Suprapubic skin (tissue), 4 donors: ENCODE data around the gene ARHGAP30. TPM values are rescaled to one million over a fixed set of nuclear protein-coding genes. Genes with fewer than 3 reads are reported as not detected.

Source experiments
- DNase-seq, 2 donors: peaks; one replicate each; pipeline ENCODE4 v3.0.0-alpha.2; 2019; ENCODE audit warnings: low spot score in 2 of 2
- H3K27ac ChIP-seq: fragments of 200-600 bp; sonication (generic); one replicate; pipeline ENCODE4 v1.5.1; 2019
- H3K27me3 ChIP-seq: fragments of 200-600 bp; sonication (generic); one replicate; pipeline ENCODE4 v1.5.1; 2019
- H3K36me3 ChIP-seq: fragments of 200-600 bp; sonication (generic); one replicate; pipeline ENCODE4 v1.5.1; 2019
- H3K4me1 ChIP-seq: fragments of 200-600 bp; sonication (generic); one replicate; pipeline ENCODE4 v1.5.1; 2019
- H3K4me3 ChIP-seq: fragments of 200-600 bp; sonication (generic); one replicate; pipeline ENCODE4 v1.5.1; 2019; ENCODE audit warnings: mild to moderate bottlenecking
- H3K9me3 ChIP-seq: fragments of 200-600 bp; sonication (generic); one replicate; pipeline ENCODE4 v1.5.1; 2019
- EP300 ChIP-seq: sonication (generic); formaldehyde crosslinking; IDR thresholded peaks from one replicate; pipeline ENCODE4 v1.6.1; 2017; ENCODE audit warnings: antibody characterized with exemption
- POLR2A ChIP-seq, 2 donors: fragments of 450-650 bp; IDR thresholded peaks; one replicate each; pipeline ENCODE4 v1.6.1; 2017; ENCODE audit warnings: antibody characterized with exemption in 2 of 2, mild to moderate bottlenecking in 2 of 2, moderate library complexity in 2 of 2
- POLR2AphosphoS5 ChIP-seq, 3 donors: sonication (generic); formaldehyde crosslinking; IDR thresholded peaks; one replicate each; pipeline ENCODE4 v1.6.1; 2017; ENCODE audit warnings: antibody characterized with exemption in 3 of 3
- WGBS: methylation state at CpG from one replicate; pipeline ENCODE4 v1.1.5; 2018; 5-methylcytosine and 5-hydroxymethylcytosine counted together
- total RNA-seq, 4 donors: library from RNA; depleted of rRNA; stranded (reverse); fragments of >200 nt; gene quantifications; one replicate each; pipeline ENCODE4 v1.1.0, GENCODE V29; 2016
- TF ChIP-seq, protein P1 (sequence below), 2 donors: fragments of 200-600 bp in 1 of 2; fragments of 450-650 bp in 1 of 2; sonication (generic) in 1 of 2; IDR thresholded peaks; one replicate each; pipeline ENCODE4 v1.5.1; 2016 to 2019; ENCODE audit warnings: antibody characterized with exemption in 2 of 2, mild to moderate bottlenecking in 1 of 2, moderate library complexity in 1 of 2

The ARHGAP30 gene
- total RNA-seq, 4 donors from 2014 or later = 12.3 to 46.2 (median 14.5) TPM

DNA sequence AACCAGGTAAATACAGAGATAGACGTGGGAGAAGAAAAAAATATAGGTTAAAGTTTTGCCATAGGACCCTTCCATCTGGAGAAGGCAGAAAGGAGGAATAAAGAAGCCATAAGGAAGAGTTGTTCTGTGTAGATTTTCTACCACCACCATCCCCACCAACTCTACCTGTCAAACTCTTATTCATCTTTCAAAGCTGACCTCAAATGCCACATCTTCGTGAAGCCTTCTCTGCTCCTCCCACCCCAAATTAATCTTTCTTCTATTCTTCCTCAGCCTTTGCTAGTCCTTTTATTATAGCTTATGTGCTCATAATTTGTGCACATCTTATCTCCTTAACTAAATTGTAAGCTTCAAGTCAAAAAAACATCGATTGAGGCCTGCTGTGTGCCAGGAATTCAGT is 20.9 kb upstream of the ARHGAP30 start:
- H3K27ac ChIP-seq = peak overlapping the region; percentile 92
- H3K9me3 ChIP-seq = no peaks in the 10 kb centered on the region
- DNase-seq = no peak
- TF ChIP-seq POLR2A (IDR thresholded peaks at IDR 0.05) (no peak), POLR2AphosphoS5 (IDR thresholded peaks at IDR 0.05) (no peak), EP300 (no peak)
- TF ChIP-seq, protein P1, sequence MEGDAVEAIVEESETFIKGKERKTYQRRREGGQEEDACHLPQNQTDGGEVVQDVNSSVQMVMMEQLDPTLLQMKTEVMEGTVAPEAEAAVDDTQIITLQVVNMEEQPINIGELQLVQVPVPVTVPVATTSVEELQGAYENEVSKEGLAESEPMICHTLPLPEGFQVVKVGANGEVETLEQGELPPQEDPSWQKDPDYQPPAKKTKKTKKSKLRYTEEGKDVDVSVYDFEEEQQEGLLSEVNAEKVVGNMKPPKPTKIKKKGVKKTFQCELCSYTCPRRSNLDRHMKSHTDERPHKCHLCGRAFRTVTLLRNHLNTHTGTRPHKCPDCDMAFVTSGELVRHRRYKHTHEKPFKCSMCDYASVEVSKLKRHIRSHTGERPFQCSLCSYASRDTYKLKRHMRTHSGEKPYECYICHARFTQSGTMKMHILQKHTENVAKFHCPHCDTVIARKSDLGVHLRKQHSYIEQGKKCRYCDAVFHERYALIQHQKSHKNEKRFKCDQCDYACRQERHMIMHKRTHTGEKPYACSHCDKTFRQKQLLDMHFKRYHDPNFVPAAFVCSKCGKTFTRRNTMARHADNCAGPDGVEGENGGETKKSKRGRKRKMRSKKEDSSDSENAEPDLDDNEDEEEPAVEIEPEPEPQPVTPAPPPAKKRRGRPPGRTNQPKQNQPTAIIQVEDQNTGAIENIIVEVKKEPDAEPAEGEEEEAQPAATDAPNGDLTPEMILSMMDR (IDR thresholded peaks at IDR 0.05) = no peak
- H3K27me3 ChIP-seq = no peaks in the 10 kb centered on the region
- H3K4me3 ChIP-seq = no peak overlapping the region
- WGBS = 73% methylated on average over 3 of the region's 3 CpGs
- H3K4me1 ChIP-seq = peaks cover 37% of the 10 kb centered on the region
- no peaks in the 10 kb centered on the region for H3K36me3 ChIP-seq

DNA sequence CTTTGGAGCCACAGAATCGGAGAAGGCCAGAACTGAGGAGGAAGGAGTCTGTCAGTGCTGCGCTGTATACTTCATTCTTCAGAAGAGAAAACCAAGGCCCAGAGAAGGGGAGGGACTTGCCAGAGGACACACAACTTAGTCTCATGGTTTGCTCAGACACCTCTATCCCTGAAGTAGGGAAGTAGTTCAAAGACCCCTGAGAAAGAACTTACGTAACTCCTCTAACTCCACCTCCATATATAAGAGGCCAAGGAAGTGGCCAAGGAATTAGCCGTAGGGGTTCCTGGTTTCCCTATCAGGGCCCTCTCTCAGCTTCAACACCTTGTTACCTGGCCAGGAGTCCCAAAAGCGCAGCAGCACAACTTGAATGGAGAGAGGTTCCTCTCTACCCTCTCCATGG is 20.2 kb upstream of the ARHGAP30 start:
- Histone ChIP-seq H3K27ac (peak overlapping the region; percentile 92), H3K36me3 (no peaks in the 10 kb centered on the region), H3K9me3 (no peaks in the 10 kb centered on the region), H3K4me3 (no peak overlapping the region), H3K27me3 (no peaks in the 10 kb centered on the region), H3K4me1 (peaks cover 42% of the 10 kb centered on the region)
- TF ChIP-seq, protein P1 (IDR thresholded peaks at IDR 0.05) = no peak
- TF ChIP-seq POLR2A (IDR thresholded peaks at IDR 0.05) (no peak), EP300 (no peak), POLR2AphosphoS5 (IDR thresholded peaks at IDR 0.05) (no peak)
- no peak for DNase-seq
- 79% methylated on average over 5 of the region's 5 CpGs for WGBS

DNA sequence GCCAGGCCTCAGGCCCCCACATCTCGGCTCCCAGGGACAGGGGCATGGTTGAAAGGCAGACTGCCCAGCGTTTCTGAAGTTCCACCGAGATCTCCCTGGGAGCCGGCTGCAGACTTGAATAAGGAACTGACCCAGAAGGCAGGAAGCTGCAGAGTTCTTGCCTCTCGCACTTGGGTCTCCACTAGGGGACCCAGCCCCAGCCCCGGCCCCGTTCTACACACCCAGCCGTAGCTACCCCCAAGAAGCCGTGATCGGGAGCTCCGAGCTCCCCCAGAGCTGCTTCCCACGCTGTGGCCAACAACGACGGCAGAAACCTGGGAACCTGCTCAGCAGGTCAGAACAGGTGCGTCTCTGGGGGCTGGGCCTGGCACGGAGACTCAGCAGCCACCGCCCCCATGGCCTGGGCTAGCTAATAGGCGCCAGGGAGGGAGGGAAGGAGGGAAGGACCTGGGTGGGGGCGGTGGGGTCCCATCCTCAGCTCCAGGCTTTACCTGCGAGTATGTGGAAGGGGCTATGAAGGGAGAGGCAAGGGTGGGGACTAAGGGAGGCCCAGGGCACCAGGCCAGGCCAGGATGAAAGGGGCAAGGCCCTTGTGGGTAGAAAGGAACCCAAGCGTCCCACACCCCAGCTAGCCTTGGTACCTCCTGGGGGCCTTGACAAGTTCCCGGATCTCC is 19.7 kb upstream of the ARHGAP30 start, which contains the start of gene NECTIN4:
Gene NECTIN4, minus strand, starts transcription at position 308 of the 674 bp plus-strand sequence. Its CDS starts 262 bp downstream, at position 46.
- Histone ChIP-seq H3K36me3 (no peaks in the 10 kb centered on the region), H3K27me3 (no peaks in the 10 kb centered on the region), H3K27ac (peak within 1 kb of the TSS; percentile 92), H3K4me1 (peaks cover 46% of the 10 kb centered on the region), H3K4me3 (peak within 1 kb of the TSS; percentile 45), H3K9me3 (no peaks in the 10 kb centered on the region)
- DNase-seq = peak; percentile 73 to 79
- peak in 1 of 2 donors; percentile 24 for TF ChIP-seq POLR2A (IDR thresholded peaks at IDR 0.05)
- no peak for TF ChIP-seq EP300
- peak in 2 of 3 donors; percentile 29 to 75 for TF ChIP-seq POLR2AphosphoS5 (IDR thresholded peaks at IDR 0.05)
- TF ChIP-seq, protein P1 (IDR thresholded peaks at IDR 0.05) = no peak
- whole genome bisulfite sequencing = 40% methylated on average over 11 of the region's 22 CpGs

DNA sequence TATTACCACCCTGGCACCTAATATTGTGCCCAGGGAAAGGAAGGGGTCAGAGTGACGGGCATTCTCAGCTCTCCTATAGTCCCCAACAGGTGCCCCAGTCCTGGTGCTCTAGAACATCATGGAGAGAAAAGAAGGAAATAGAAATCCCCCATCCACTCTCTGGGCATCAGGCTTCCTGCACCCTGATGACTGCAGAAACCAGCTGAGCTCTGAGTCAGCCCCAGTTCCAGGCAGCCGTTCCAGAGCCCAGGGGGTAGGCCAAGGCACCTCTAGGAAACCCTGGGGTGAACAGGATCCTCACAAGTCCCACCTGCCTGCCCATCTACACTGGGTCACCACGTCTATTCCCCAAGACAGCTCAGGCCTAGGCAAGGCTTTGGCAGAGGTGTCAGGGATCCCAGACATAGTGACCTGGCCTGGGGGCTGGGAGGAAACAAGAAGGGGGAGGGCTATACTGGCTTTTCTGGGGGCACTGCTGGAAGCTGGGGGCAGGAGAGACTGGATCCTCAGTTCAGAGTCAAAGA is 19.0 kb upstream of the ARHGAP30 start:
- Histone ChIP-seq H3K36me3 (no peaks in the 10 kb centered on the region), H3K4me3 (peak overlapping the region; percentile 45), H3K27ac (peak overlapping the region; percentile 92), H3K27me3 (no peaks in the 10 kb centered on the region), H3K4me1 (peaks cover 54% of the 10 kb centered on the region), H3K9me3 (no peaks in the 10 kb centered on the region)
- DNase-seq = peak in 1 of 2 donors; percentile 50
- WGBS = 64% methylated on average over 3 of the region's 3 CpGs
- TF ChIP-seq POLR2AphosphoS5 (IDR thresholded peaks at IDR 0.05) (no peak), EP300 (no peak), POLR2A (IDR thresholded peaks at IDR 0.05) (no peak)
- TF ChIP-seq, protein P1 (IDR thresholded peaks at IDR 0.05) = no peak

DNA sequence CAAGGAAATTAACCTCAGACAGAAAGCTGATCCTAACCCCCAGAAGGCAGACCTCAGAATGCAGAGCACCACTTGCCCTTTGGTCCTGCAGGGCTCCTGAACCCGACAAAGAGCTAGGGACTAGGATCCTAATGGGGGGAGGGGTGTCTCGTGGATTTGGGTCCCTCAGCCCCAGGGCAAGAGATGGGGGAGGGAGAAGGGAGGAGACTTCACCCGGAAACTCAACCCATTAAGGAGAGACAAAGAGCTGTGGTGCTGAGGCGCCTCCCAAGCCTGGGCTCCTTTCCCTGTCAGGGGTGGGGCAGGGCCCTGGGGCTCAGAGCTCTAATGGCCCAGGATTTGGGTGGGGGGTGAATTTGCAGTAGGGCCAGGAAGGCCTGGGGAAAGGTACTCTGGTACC is 16.8 kb upstream of the ARHGAP30 start:
- no peak for TF ChIP-seq POLR2A (IDR thresholded peaks at IDR 0.05)
- TF ChIP-seq, protein P1 (IDR thresholded peaks at IDR 0.05) = no peak
- Histone ChIP-seq H3K27me3 (no peaks in the 10 kb centered on the region), H3K9me3 (no peaks in the 10 kb centered on the region), H3K4me1 (peaks cover 67% of the 10 kb centered on the region), H3K27ac (peak overlapping the region; percentile 92), H3K4me3 (peak overlapping the region; percentile 45), H3K36me3 (no peaks in the 10 kb centered on the region)
- DNase-seq = peak in 1 of 2 donors; percentile 59
- WGBS = no CpG with 5 or more reads among the region's 4 CpGs
